CD4-positive, CD25-positive, alpha-beta regulatory T cell (primary cell): Measurements from ENCODE around the gene RASL10B. TPM values are rescaled to one million over a fixed set of nuclear protein-coding genes. Genes with fewer than 3 reads are reported as not detected.

Experiments
- ATAC-seq, 2 donors: fragments of 150-1000 bp; cut with Tn5 transposase; one replicate each; pipeline ENCODE4 v1.10.0; 2021; ENCODE audit warnings: low read depth in 2 of 2, moderate number of reproducible peaks in 2 of 2, moderate library complexity in 1 of 2
- DNase-seq, 3 donors: peaks; one replicate each; pipeline versions ENCODE4 v3.0.0 to v3.0.0-alpha.2; 2012 to 2022; ENCODE audit warnings: mixed read lengths in 1 of 3
- H3K27ac ChIP-seq: one replicate; pipeline ENCODE4 v1.7.0; 2013; ENCODE audit warnings: mild to moderate bottlenecking, low read length; ENCODE audit not compliant: insufficient read depth, poor library complexity, severe bottlenecking
- H3K27me3 ChIP-seq: one replicate; pipeline ENCODE4 v1.7.0; 2013; ENCODE audit warnings: low read length; ENCODE audit not compliant: control insufficient read depth, insufficient read depth
- H3K36me3 ChIP-seq: one replicate; pipeline ENCODE4 v1.7.0; 2013; ENCODE audit warnings: mild to moderate bottlenecking, low read length, moderate library complexity; ENCODE audit not compliant: control insufficient read depth, insufficient read depth
- H3K4me1 ChIP-seq: 2 replicates; pipeline ENCODE4 v1.7.0; 2013; ENCODE audit warnings: mild to moderate bottlenecking, low read length; ENCODE audit not compliant: insufficient read depth, control insufficient read depth, poor library complexity, severe bottlenecking
- H3K4me3 ChIP-seq: one replicate; pipeline ENCODE4 v1.7.0; 2013; ENCODE audit warnings: low read depth, mild to moderate bottlenecking, low read length, moderate library complexity
- H3K9me3 ChIP-seq, 2 experiments: 1 replicate in 1 of 2; 2 replicates in 1 of 2; pipeline ENCODE4 v1.7.0; 2013; ENCODE audit warnings: low read length in 2 of 2, mild to moderate bottlenecking in 1 of 2, moderate library complexity in 1 of 2; ENCODE audit not compliant: control insufficient read depth in 2 of 2
- H3K27ac Mint-ChIP-seq, 3 donors: one replicate each; pipeline ENCODE4 v1.8.0; 2020 to 2022; ENCODE audit warnings: mild to moderate bottlenecking in 3 of 3, mixed read lengths in 3 of 3, moderate library complexity in 2 of 3
- H3K27me3 Mint-ChIP-seq: one replicate; pipeline ENCODE4 v1.8.0; 2022; ENCODE audit warnings: mild to moderate bottlenecking, mixed read lengths
- H3K36me3 Mint-ChIP-seq: one replicate; pipeline ENCODE4 v1.8.0; 2020; ENCODE audit warnings: mixed read lengths
- H3K4me1 Mint-ChIP-seq, 4 donors: one replicate each; pipeline ENCODE4 v1.8.0; 2020 to 2022; ENCODE audit warnings: mixed read lengths in 4 of 4, mild to moderate bottlenecking in 1 of 4
- H3K4me3 Mint-ChIP-seq, 4 donors: one replicate each; pipeline ENCODE4 v1.8.0; 2020 to 2022; ENCODE audit warnings: mild to moderate bottlenecking in 4 of 4, mixed read lengths in 4 of 4, moderate library complexity in 3 of 4
- H3K9me3 Mint-ChIP-seq, 7 donors: one replicate each; pipeline ENCODE4 v1.8.0; 2020 to 2022; ENCODE audit warnings: mixed read lengths in 7 of 7, mild to moderate bottlenecking in 3 of 7, moderate library complexity in 2 of 7
- polyA plus RNA-seq, 4 donors: library from polyadenylated mRNA; unstranded; fragments of 300-500 nt; fragmentation: Illumina TruSeq; gene quantifications; one replicate each; pipeline ENCODE4 v1.2.3, GENCODE V29; 2021
- total RNA-seq: library from RNA; stranded (reverse); gene quantifications from one replicate; pipeline ENCODE4 v1.2.3, GENCODE V29; 2022

The RASL10B gene
- total and polyA plus RNA-seq, 5 donors from 2014 or later, result 0.14 TPM; not detected in 4

- H3K4me3 ChIP-seq, result no peak overlapping the region
- no peak overlapping the region for H3K4me3 Mint-ChIP-seq
- peaks cover 1% of the 10 kb centered on the region for H3K4me1 ChIP-seq
- ATAC-seq (no peak), DNase-seq (no peak)
- no peaks in the 10 kb centered on the region for H3K9me3 Mint-ChIP-seq
- H3K27ac ChIP-seq, result no peak overlapping the region
- no peaks in the 10 kb centered on the region for H3K36me3 Mint-ChIP-seq
- peaks cover 0 to 1% (median under 1%) of the 10 kb centered on the region in 4 donors for H3K4me1 Mint-ChIP-seq
- peaks cover 2% of the 10 kb centered on the region for H3K27me3 ChIP-seq
- no peaks in the 10 kb centered on the region for H3K36me3 ChIP-seq
- peaks cover 23% of the 10 kb centered on the region for H3K27me3 Mint-ChIP-seq
- H3K27ac Mint-ChIP-seq, result no peak overlapping the region
- H3K9me3 ChIP-seq, result no peaks in the 10 kb centered on the region
These were observed 38.6 kb downstream of the RASL10B start for GRCh38 chr17:35769895-35770486.

- Histone ChIP-seq H3K9me3 (no peaks in the 10 kb centered on the region), H3K27me3 (peaks cover 4% of the 10 kb centered on the region), H3K4me1 (no peaks in the 10 kb centered on the region), H3K4me3 (no peak overlapping the region), H3K27ac (no peak overlapping the region), H3K36me3 (no peaks in the 10 kb centered on the region)
- Mint-ChIP-seq H3K27ac (no peak overlapping the region), H3K4me3 (no peak overlapping the region), H3K4me1 (no peaks in the 10 kb centered on the region), H3K9me3 (no peaks in the 10 kb centered on the region), H3K27me3 (peaks cover 31% of the 10 kb centered on the region), H3K36me3 (no peaks in the 10 kb centered on the region)
- ATAC-seq (no peak), DNase-seq (no peak)
These were observed 41.7 kb downstream of the RASL10B start for GRCh38 chr17:35773129-35773528.

- DNase-seq (no peak), ATAC-seq (no peak)
- no peaks in the 10 kb centered on the region for H3K9me3 Mint-ChIP-seq
- no peak overlapping the region for H3K4me3 Mint-ChIP-seq
- no peaks in the 10 kb centered on the region for H3K9me3 ChIP-seq
- no peaks in the 10 kb centered on the region for H3K36me3 Mint-ChIP-seq
- peaks cover 4% of the 10 kb centered on the region for H3K27me3 ChIP-seq
- no peaks in the 10 kb centered on the region for H3K4me1 ChIP-seq
- no peak overlapping the region for H3K4me3 ChIP-seq
- H3K36me3 ChIP-seq, result no peaks in the 10 kb centered on the region
- H3K27me3 Mint-ChIP-seq, result peaks cover 33% of the 10 kb centered on the region
- no peak overlapping the region for H3K27ac Mint-ChIP-seq
- H3K27ac ChIP-seq, result no peak overlapping the region
- H3K4me1 Mint-ChIP-seq, result no peaks in the 10 kb centered on the region
These were observed 42.4 kb downstream of the RASL10B start for GRCh38 chr17:35773679-35774425.

- no peaks in the 10 kb centered on the region for H3K36me3 Mint-ChIP-seq
- Histone ChIP-seq H3K36me3 (no peaks in the 10 kb centered on the region), H3K4me3 (no peak overlapping the region), H3K9me3 (no peaks in the 10 kb centered on the region), H3K27me3 (peaks cover 5% of the 10 kb centered on the region), H3K27ac (no peak overlapping the region), H3K4me1 (no peaks in the 10 kb centered on the region)
- H3K27me3 Mint-ChIP-seq, result peaks cover 34% of the 10 kb centered on the region
- H3K4me3 Mint-ChIP-seq, result no peak overlapping the region
- H3K27ac Mint-ChIP-seq, result no peak overlapping the region
- no peak for DNase-seq
- no peaks in the 10 kb centered on the region for H3K9me3 Mint-ChIP-seq
- no peak for ATAC-seq
- H3K4me1 Mint-ChIP-seq, result no peaks in the 10 kb centered on the region
These were observed 43.1 kb downstream of the RASL10B start for GRCh38 chr17:35774499-35774898.

- ATAC-seq, result no peak
- H3K27ac ChIP-seq, result no peak overlapping the region
- H3K9me3 ChIP-seq, result no peaks in the 10 kb centered on the region
- Mint-ChIP-seq H3K4me1 (no peaks in the 10 kb centered on the region), H3K36me3 (no peaks in the 10 kb centered on the region), H3K9me3 (no peaks in the 10 kb centered on the region), H3K4me3 (no peak overlapping the region), H3K27ac (no peak overlapping the region), H3K27me3 (peaks cover 38% of the 10 kb centered on the region)
- peaks cover 7% of the 10 kb centered on the region for H3K27me3 ChIP-seq
- H3K4me3 ChIP-seq, result no peak overlapping the region
- DNase-seq, result no peak
- no peaks in the 10 kb centered on the region for H3K4me1 ChIP-seq
- H3K36me3 ChIP-seq, result no peaks in the 10 kb centered on the region
These were observed 43.6 kb downstream of the RASL10B start for GRCh38 chr17:35775039-35775438.

GRCh38 chr17:35775583-35775982 lies 44.1 kb downstream of the RASL10B start:
- Histone ChIP-seq H3K36me3 (no peaks in the 10 kb centered on the region), H3K9me3 (no peaks in the 10 kb centered on the region), H3K27ac (no peak overlapping the region), H3K4me1 (no peaks in the 10 kb centered on the region), H3K27me3 (peaks cover 7% of the 10 kb centered on the region), H3K4me3 (no peak overlapping the region)
- no peaks in the 10 kb centered on the region for H3K9me3 Mint-ChIP-seq
- H3K27ac Mint-ChIP-seq, result no peak overlapping the region
- ATAC-seq, result no peak
- no peak for DNase-seq
- H3K27me3 Mint-ChIP-seq, result peaks cover 38% of the 10 kb centered on the region
- H3K4me1 Mint-ChIP-seq, result no peaks in the 10 kb centered on the region
- no peaks in the 10 kb centered on the region for H3K36me3 Mint-ChIP-seq
- H3K4me3 Mint-ChIP-seq, result no peak overlapping the region

GRCh38 chr17:35778641-35779196 lies 47.3 kb downstream of the RASL10B start:
- Histone ChIP-seq H3K4me1 (no peaks in the 10 kb centered on the region), H3K36me3 (no peaks in the 10 kb centered on the region), H3K27ac (no peak overlapping the region), H3K27me3 (peaks cover 5% of the 10 kb centered on the region), H3K9me3 (no peaks in the 10 kb centered on the region), H3K4me3 (no peak overlapping the region)
- no peaks in the 10 kb centered on the region for H3K36me3 Mint-ChIP-seq
- H3K4me3 Mint-ChIP-seq, result no peak overlapping the region
- H3K4me1 Mint-ChIP-seq, result peaks cover 0 to 2% (median 0%) of the 10 kb centered on the region in 4 donors
- no peak for ATAC-seq
- H3K9me3 Mint-ChIP-seq, result peaks cover 0 to 2% (median 0%) of the 10 kb centered on the region in 7 donors
- peaks cover 39% of the 10 kb centered on the region for H3K27me3 Mint-ChIP-seq
- H3K27ac Mint-ChIP-seq, result no peak overlapping the region
- DNase-seq, result no peak
